Tibial nerve (tissue), 4 donors: Measurements from ENCODE around the gene CYLD. TPM values are rescaled to one million over a fixed set of nuclear protein-coding genes. Genes with fewer than 3 reads are reported as not detected.

ENCODE experiments used
- DNase-seq, 2 donors: peaks; one replicate each; pipeline ENCODE4 v3.0.0-alpha.2; 2019; ENCODE audit warnings: low spot score in 2 of 2
- H3K27ac ChIP-seq, 4 donors: fragments of 200-600 bp; sonication (generic) in 3 of 4; one replicate each; pipeline ENCODE4 v1.5.1; 2017 to 2019; ENCODE audit warnings: mild to moderate bottlenecking in 1 of 4
- H3K27me3 ChIP-seq, 2 donors: fragments of 200-600 bp; sonication (generic) in 1 of 2; one replicate each; pipeline versions ENCODE4 v1.5.1 to v1.6.0; 2017 to 2019
- H3K36me3 ChIP-seq, 3 donors: fragments of 200-600 bp; sonication (generic); one replicate each; pipeline ENCODE4 v1.5.1; 2018 to 2019
- H3K4me1 ChIP-seq, 4 donors: fragments of 200-600 bp; sonication (generic) in 3 of 4; one replicate each; pipeline ENCODE4 v1.5.1; 2017 to 2019
- H3K4me3 ChIP-seq, 4 donors: fragments of 200-600 bp; sonication (generic) in 3 of 4; one replicate each; pipeline ENCODE4 v1.5.1; 2017 to 2019; ENCODE audit warnings: mild to moderate bottlenecking in 1 of 4, moderate library complexity in 1 of 4
- H3K9me3 ChIP-seq, 4 donors: fragments of 200-600 bp; sonication (generic) in 3 of 4; one replicate each; pipeline ENCODE4 v1.5.1; 2017 to 2019
- EP300 ChIP-seq, 2 donors: sonication (generic); formaldehyde crosslinking; IDR thresholded peaks; one replicate each; pipeline ENCODE4 v1.6.1; 2017; ENCODE audit warnings: antibody characterized with exemption in 2 of 2, mild to moderate bottlenecking in 1 of 2
- POLR2A ChIP-seq, 2 donors: fragments of 450-650 bp; IDR thresholded peaks; one replicate each; pipeline ENCODE4 v1.6.1; 2017; ENCODE audit warnings: antibody characterized with exemption in 2 of 2, mild to moderate bottlenecking in 2 of 2, moderate library complexity in 2 of 2
- WGBS, 2 donors: methylation state at CpG; one replicate each; pipeline ENCODE4 v1.1.5; 2018; 5-methylcytosine and 5-hydroxymethylcytosine counted together
- total RNA-seq, 4 donors: library from RNA; depleted of rRNA; stranded (reverse); fragments of >200 nt; gene quantifications; one replicate each; pipeline ENCODE4 v1.1.0, GENCODE V29; 2016
- TF ChIP-seq, protein P1 (sequence below), 5 experiments: fragments of 200-600 bp in 3 of 5; fragments of 450-650 bp in 2 of 5; sonication (generic) in 3 of 5; IDR thresholded peaks; one replicate each; pipeline ENCODE4 v1.5.1; 2016 to 2019; ENCODE audit warnings: antibody characterized with exemption in 5 of 5, mild to moderate bottlenecking in 3 of 5, moderate library complexity in 2 of 5

The CYLD gene
- total RNA-seq, 4 donors from 2014 or later, result 23.7 to 52.7 (median 38.3) TPM

- no peak for DNase-seq
- H3K4me3 ChIP-seq, result no peak overlapping the region
- H3K27ac ChIP-seq, result peak overlapping the region in 1 of 4 donors; percentile 19
- peaks cover 0 to 14% (median 0%) of the 10 kb centered on the region in 3 donors for H3K36me3 ChIP-seq
- H3K4me1 ChIP-seq, result peaks cover 0 to 68% (median 22%) of the 10 kb centered on the region in 4 donors
- TF ChIP-seq POLR2A (IDR thresholded peaks at IDR 0.05), result no peak
- TF ChIP-seq, protein P1, sequence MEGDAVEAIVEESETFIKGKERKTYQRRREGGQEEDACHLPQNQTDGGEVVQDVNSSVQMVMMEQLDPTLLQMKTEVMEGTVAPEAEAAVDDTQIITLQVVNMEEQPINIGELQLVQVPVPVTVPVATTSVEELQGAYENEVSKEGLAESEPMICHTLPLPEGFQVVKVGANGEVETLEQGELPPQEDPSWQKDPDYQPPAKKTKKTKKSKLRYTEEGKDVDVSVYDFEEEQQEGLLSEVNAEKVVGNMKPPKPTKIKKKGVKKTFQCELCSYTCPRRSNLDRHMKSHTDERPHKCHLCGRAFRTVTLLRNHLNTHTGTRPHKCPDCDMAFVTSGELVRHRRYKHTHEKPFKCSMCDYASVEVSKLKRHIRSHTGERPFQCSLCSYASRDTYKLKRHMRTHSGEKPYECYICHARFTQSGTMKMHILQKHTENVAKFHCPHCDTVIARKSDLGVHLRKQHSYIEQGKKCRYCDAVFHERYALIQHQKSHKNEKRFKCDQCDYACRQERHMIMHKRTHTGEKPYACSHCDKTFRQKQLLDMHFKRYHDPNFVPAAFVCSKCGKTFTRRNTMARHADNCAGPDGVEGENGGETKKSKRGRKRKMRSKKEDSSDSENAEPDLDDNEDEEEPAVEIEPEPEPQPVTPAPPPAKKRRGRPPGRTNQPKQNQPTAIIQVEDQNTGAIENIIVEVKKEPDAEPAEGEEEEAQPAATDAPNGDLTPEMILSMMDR (IDR thresholded peaks at IDR 0.05), result no peak
- TF ChIP-seq EP300 (IDR thresholded peaks at IDR 0.05), result no peak
- H3K27me3 ChIP-seq, result no peaks in the 10 kb centered on the region
- WGBS, 2 donors, result 89 to 94% methylated on average over 4 of the region's 4 CpGs
- H3K9me3 ChIP-seq, result no peaks in the 10 kb centered on the region
Observed at GRCh38 chr16:50745940-50746339, 4.1 kb downstream of the CYLD start.

DNA sequence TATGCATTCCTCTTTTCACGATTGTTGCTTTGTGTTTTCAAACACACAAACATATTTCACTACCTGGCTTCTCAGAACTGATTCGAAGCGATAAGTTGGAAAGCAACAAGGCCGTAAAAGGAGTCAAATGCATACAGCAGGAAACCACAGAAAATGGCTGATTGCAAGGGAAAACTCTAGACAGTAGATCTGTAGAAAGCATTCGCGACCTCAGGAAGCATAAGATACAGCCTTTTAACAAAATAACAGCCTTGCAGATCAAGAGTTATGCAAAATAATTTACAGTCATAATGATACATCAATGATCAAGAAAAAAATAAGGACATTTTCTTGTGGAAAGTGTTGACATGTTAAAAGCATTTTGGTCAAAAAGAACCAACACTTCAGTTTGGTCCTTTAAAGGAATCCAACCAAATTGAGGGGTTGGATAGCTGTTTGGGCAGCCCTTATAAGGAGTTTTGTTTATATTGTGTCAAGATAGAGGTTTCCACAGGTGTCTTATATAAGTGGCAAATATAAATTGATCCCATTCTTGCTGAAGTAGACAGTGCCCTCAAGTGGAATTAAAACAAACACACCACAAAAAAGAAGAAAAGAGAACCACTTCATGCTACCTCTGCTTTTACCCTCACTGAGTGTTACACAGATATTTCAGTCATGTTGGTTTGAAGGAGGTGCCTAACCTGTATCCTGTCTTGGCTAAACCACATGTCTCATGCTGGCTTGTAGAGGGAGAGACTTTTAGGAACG is 5.5 kb downstream of the CYLD start:
- peaks cover 0 to 14% (median 0%) of the 10 kb centered on the region in 3 donors for H3K36me3 ChIP-seq
- H3K27ac ChIP-seq, result peak overlapping the region in 1 of 4 donors; percentile 29
- 60 to 62% methylated on average over 7 of the region's 7 CpGs for WGBS, 2 donors
- no peaks in the 10 kb centered on the region for H3K27me3 ChIP-seq
- H3K4me1 ChIP-seq, result peaks cover 0 to 68% (median 19%) of the 10 kb centered on the region in 4 donors
- no peak overlapping the region for H3K4me3 ChIP-seq
- TF ChIP-seq, protein P1 (IDR thresholded peaks at IDR 0.05), result peak in 4 of 5 experiments; percentile 5 to 27 (median 19)
- no peak for TF ChIP-seq POLR2A (IDR thresholded peaks at IDR 0.05)
- no peak for DNase-seq
- H3K9me3 ChIP-seq, result no peaks in the 10 kb centered on the region

DNA sequence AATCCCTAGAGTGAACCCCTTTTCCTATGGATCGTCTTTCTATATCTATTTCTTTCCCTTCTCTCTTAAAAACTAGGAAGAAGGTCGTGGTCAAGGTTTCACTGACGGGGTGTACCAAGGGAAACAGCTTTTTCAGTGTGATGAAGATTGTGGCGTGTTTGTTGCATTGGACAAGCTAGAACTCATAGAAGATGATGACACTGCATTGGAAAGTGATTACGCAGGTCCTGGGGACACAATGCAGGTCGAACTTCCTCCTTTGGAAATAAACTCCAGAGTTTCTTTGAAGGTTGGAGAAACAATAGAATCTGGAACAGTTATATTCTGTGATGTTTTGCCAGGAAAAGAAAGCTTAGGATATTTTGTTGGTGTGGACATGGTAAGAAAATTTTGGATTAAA is 9.6 kb downstream of the CYLD start:
- 81 to 86% methylated on average over 6 of the region's 6 CpGs for WGBS, 2 donors
- no peak for DNase-seq
- peaks cover 0 to 30% (median 1%) of the 10 kb centered on the region in 4 donors for H3K4me1 ChIP-seq
- TF ChIP-seq EP300 (IDR thresholded peaks at IDR 0.05) (no peak), POLR2A (IDR thresholded peaks at IDR 0.05) (no peak)
- TF ChIP-seq, protein P1 (IDR thresholded peaks at IDR 0.05), result no peak
- H3K27ac ChIP-seq, result no peak overlapping the region
- no peaks in the 10 kb centered on the region for H3K9me3 ChIP-seq
- no peaks in the 10 kb centered on the region for H3K27me3 ChIP-seq
- no peak overlapping the region for H3K4me3 ChIP-seq
- H3K36me3 ChIP-seq, result peaks cover 0 to 38% (median 0%) of the 10 kb centered on the region in 3 donors

DNA sequence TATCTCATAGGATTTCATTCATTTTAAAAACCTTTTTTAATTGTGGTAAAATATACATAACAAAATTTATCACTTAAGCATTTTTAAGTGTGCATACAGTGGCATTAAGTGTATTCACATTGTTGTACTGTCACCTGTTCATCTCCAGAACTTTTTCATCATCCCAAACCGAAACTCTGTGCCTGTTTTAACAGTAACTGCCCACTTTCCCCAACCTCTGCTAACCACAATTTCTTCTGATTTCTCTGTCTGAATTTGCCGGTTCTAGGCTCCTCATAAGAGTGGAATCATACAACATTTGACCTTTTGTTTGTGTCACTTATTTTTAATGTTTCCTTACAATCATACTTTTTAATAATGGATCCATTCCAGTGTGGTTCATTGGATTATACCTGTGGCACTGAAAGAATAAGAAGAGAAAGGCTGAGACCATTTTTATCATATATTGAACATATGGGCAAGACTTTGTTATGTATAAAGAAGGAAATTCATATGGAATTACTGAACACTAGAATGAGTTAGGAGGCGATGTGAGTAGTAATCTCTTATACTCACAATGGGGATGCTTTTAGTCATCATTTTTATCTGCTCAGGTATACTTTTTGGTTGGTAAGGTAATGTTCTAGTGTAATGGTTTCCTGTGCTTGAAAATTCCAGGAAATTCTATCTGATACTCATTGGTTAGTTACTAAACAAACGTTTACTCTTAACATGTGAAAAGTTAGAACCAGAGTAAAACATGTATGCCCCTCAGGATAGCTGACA is 10.8 kb downstream of the CYLD start:
- Histone ChIP-seq H3K27me3 (no peaks in the 10 kb centered on the region), H3K4me1 (peaks cover 0 to 19% (median 0%) of the 10 kb centered on the region in 4 donors), H3K27ac (no peak overlapping the region), H3K4me3 (no peak overlapping the region), H3K36me3 (peaks cover 0 to 45% (median 0%) of the 10 kb centered on the region in 3 donors), H3K9me3 (no peaks in the 10 kb centered on the region)
- WGBS, 2 donors, result 87 to 88% methylated on average over 4 of the region's 4 CpGs
- TF ChIP-seq, protein P1 (IDR thresholded peaks at IDR 0.05), result no peak
- TF ChIP-seq POLR2A (IDR thresholded peaks at IDR 0.05), result no peak
- no peak for TF ChIP-seq EP300 (IDR thresholded peaks at IDR 0.05)
- no peak for DNase-seq

DNA sequence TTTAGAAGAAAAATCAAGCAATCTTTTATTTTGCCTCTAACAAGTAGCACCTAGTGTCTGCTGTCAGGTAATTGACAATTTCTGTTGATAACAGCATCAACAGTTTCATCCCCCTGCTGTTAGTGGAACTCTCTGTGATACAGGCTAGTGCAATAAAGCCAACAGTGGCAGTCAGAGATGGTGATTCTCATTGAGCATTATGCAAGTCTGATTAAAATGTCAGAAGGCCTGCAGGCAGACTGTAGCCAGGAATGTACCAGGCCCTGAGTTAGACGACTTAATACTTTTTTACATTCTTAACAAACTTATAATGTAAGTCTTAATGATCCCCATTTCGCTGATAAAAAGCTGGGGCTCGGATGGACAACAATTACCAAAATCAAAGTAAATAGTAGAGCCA is 14.6 kb downstream of the CYLD start:
- peaks cover 0 to 52% (median 0%) of the 10 kb centered on the region in 3 donors for H3K36me3 ChIP-seq
- H3K9me3 ChIP-seq, result no peaks in the 10 kb centered on the region
- TF ChIP-seq POLR2A (IDR thresholded peaks at IDR 0.05) (no peak), EP300 (IDR thresholded peaks at IDR 0.05) (no peak)
- TF ChIP-seq, protein P1 (IDR thresholded peaks at IDR 0.05), result no peak
- H3K4me1 ChIP-seq, result peaks cover 0 to 5% (median 1%) of the 10 kb centered on the region in 4 donors
- H3K4me3 ChIP-seq, result no peak overlapping the region
- DNase-seq, result no peak
- 80 to 83% methylated on average over 3 of the region's 3 CpGs for WGBS, 2 donors
- no peaks in the 10 kb centered on the region for H3K27me3 ChIP-seq
- no peak overlapping the region for H3K27ac ChIP-seq
